Breast epithelium (tissue), 3 donors: ENCODE data around the gene H1-8.

Experiments used
- CTCF ChIP-seq, 3 donors: fragments of 450-650 bp; IDR thresholded peaks; one replicate each; pipeline ENCODE4 v1.5.1; 2016 to 2017; ENCODE audit warnings: antibody characterized with exemption in 3 of 3, mild to moderate bottlenecking in 3 of 3, moderate library complexity in 3 of 3
- POLR2AphosphoS5 ChIP-seq, 3 donors: sonication (generic); formaldehyde crosslinking; IDR thresholded peaks; one replicate each; pipeline ENCODE4 v1.6.1; 2017; ENCODE audit warnings: antibody characterized with exemption in 3 of 3

- TF ChIP-seq CTCF (IDR thresholded peaks at IDR 0.05) (no peak), POLR2AphosphoS5 (IDR thresholded peaks at IDR 0.05) (no peak)
Measured at GRCh38 chr3:129519896-129520715, 22.9 kb upstream of the H1-8 start.
